ENCODE results near the gene MRPS18A.
A peak's percentile ranks its signal among the peaks of the same experiment; 100 is the strongest.
"Not testable (repeated sequence)": the region's sequence is repeated elsewhere in the genome, so short reads cannot be mapped to it uniquely, and the experiment has no call there.

Gene MRPS18A

GRCh38 chr6:43669922-43670622 lies 17.5 kb downstream of the MRPS18A start:
- DNase-seq = no peak

GRCh38 chr6:43669050-43669921 lies 18.3 kb downstream of the MRPS18A start:
- DNase-seq = peak; percentile 87

- DNase-seq = peak; percentile 61
Observed at GRCh38 chr6:43668151-43669028, 19.2 kb downstream of the MRPS18A start.

- peak; percentile 90 for DNase-seq
Observed at GRCh38 chr6:43667245-43668150, 20.1 kb downstream of the MRPS18A start.

GRCh38 chr6:43666196-43666920 lies 21.2 kb downstream of the MRPS18A start:
- DNase-seq = no peak

GRCh38 chr6:43665376-43665775 lies 22.2 kb downstream of the MRPS18A start:
- DNase-seq = no peak

GRCh38 chr6:43662948-43663347 lies 24.6 kb downstream of the MRPS18A start:
- not testable (repeated sequence) for DNase-seq

GRCh38 chr6:43658161-43658560 lies 29.4 kb downstream of the MRPS18A start:
- no peak for DNase-seq

- no peak for DNase-seq
Observed at GRCh38 chr6:43657221-43657802, 30.3 kb downstream of the MRPS18A start.

GRCh38 chr6:43652822-43653221 lies 34.8 kb downstream of the MRPS18A start:
- DNase-seq = not testable (repeated sequence)

- DNase-seq = no peak
Observed at GRCh38 chr6:43648248-43648647, 39.3 kb downstream of the MRPS18A start.

- no peak for DNase-seq
Observed at GRCh38 chr6:43647613-43648012, 40.0 kb downstream of the MRPS18A start.

GRCh38 chr6:43645613-43645964 lies 42.0 kb downstream of the MRPS18A start:
- DNase-seq = no peak

- peak; percentile 83 for DNase-seq
Observed at GRCh38 chr6:43644940-43645612, 42.5 kb downstream of the MRPS18A start, which contains the start of gene RSPH9. Gene RSPH9, plus strand, starts transcription at chr6:43645036. Its CDS starts 63 bp downstream, at chr6:43645099.

GRCh38 chr6:43639984-43640800 lies 47.4 kb downstream of the MRPS18A start:
- DNase-seq = no peak

- DNase-seq = no peak
Observed at GRCh38 chr6:43636308-43636659, 51.3 kb downstream of the MRPS18A start.

GRCh38 chr6:43635387-43636307 lies 51.9 kb downstream of the MRPS18A start, which contains the start of gene MAD2L1BP:
Gene MAD2L1BP, plus strand, starts transcription at chr6:43635840. Its CDS starts 36 bp downstream, at chr6:43635876.
- peak; percentile 90 for DNase-seq

- no peak for DNase-seq
Observed at GRCh38 chr6:43634702-43635303, 52.8 kb downstream of the MRPS18A start.
